ENCODE results near the gene ANKRD12. TPM values are rescaled to one million over a fixed set of nuclear protein-coding genes. Genes with fewer than 3 reads are reported as not detected.

The ANKRD12 gene
- total and polyA plus RNA-seq, 10 of the 15 experiments (the other 5 are each of a cell fraction or from before 2014, with no cell fraction given): 5.9 to 45.7 (median 20.2) TPM

- no peaks in the 10 kb centered on the region for H3K27me3 ChIP-seq (replicated peaks in 1 of 2; ENCODE audit: control insufficient read depth in 2 of 2, insufficient read depth in 2 of 2, low read length in 1 of 2)
- H3K4me2 ChIP-seq (ENCODE audit: control insufficient read depth, insufficient read depth): no peak overlapping the region
- intact Hi-C loops (cut with micrococcal nuclease; ENCODE audit: unreplicated experiment) (no loop called here), in situ Hi-C loops (cut with MboI) (no loop called here)
- ATAC-seq: no peak
- H3K9me3 ChIP-seq (replicated peaks; ENCODE audit: control insufficient read depth, insufficient read depth, low read length): no peaks in the 10 kb centered on the region; the same call in 2 of the 3 replicates
- RAD21 ChIA-PET (ENCODE audit: unreplicated experiment): interaction anchor here (1.1 to 1.7 kb wide), 5 partner anchors 8 to 54 kb away, joined by 3 to 8 read pairs (median 4); no protein-coding TSS in a partner anchor
- WGBS (ENCODE audit: insufficient coverage, insufficient replicate concordance, low lambda C conversion rate, missing lambda C conversion rate): 95% methylated on average over 3 of the region's 3 CpGs
- H3K27ac ChIP-seq (ENCODE audit: control insufficient read depth, insufficient read depth): no peak overlapping the region
- BruUV-seq (replicated peaks): no TSS peak
- DNase-seq (ENCODE audit: low read depth, low spot score): no peak
- FAIRE-seq: no peak
- H2AFZ ChIP-seq (ENCODE audit: control insufficient read depth, low read depth, low read length): no peak overlapping the region
- H4K20me1 ChIP-seq (ENCODE audit: control insufficient read depth, insufficient read depth): no peaks in the 10 kb centered on the region
- TF ChIP-seq NFYA (IDR thresholded peaks at IDR 0.05; ENCODE audit: borderline replicate concordance, low read depth, low read length): no peak
- TF ChIP-seq SRF (IDR thresholded peaks at IDR 0.05; ENCODE audit: low read depth in 2 of 2, low read length in 2 of 2): no peak
- TF ChIP-seq PKNOX1 (IDR thresholded peaks at IDR 0.05): no peak
- TF ChIP-seq RCOR1 (conservative IDR thresholded peaks at IDR 0.05; ENCODE audit: low read depth, low read length): no peak
- no peak for TF ChIP-seq PAX5 (IDR thresholded peaks at IDR 0.05; ENCODE audit: borderline replicate concordance, low read depth, low read length)
- POLR2A ChIA-PET: interaction anchor here (0.7 to 3.4 kb wide), 4 partner anchors 8 to 40 kb away, joined by 3 to 11 read pairs (median 6); no protein-coding TSS in a partner anchor
- no peaks in the 10 kb centered on the region for H3K4me1 ChIP-seq (ENCODE audit: control insufficient read depth, insufficient read depth, low read length)
- peaks cover 23% of the 10 kb centered on the region for H3K79me2 ChIP-seq (ENCODE audit: control insufficient read depth, insufficient read depth, low read length)
- no peak overlapping the region for H3K4me3 ChIP-seq
- CTCF ChIA-PET: interaction anchor here (0.7 to 2.6 kb wide), 6 partner anchors 9 to 53 kb away, joined by 3 to 7 read pairs (median 4); no protein-coding TSS in a partner anchor
- peaks cover 8 to 43% of the 10 kb centered on the region in 2 experiments for H3K36me3 ChIP-seq (ENCODE audit: control insufficient read depth in 2 of 2, insufficient read depth in 2 of 2, low read length in 1 of 2)
- SMC1A ChIA-PET (ENCODE audit: uncharacterized antibody, unreplicated experiment): interaction anchor here (0.7 to 4.1 kb wide), 12 partner anchors 9 to 391 kb away, joined by 3 to 18 read pairs (median 8); no protein-coding TSS in a partner anchor
- no peak overlapping the region for H3K9ac ChIP-seq (ENCODE audit: control insufficient read depth, insufficient read depth, low read length)
Observed at GRCh38 chr18:9126337-9126736, 10.2 kb upstream of the ANKRD12 start.

GRCh38 chr18:9130195-9130594 is 6.4 kb upstream of the ANKRD12 start:
- DNase-seq (ENCODE audit: low read depth, low spot score) (no peak), ATAC-seq (no peak), FAIRE-seq (no peak)
- intact Hi-C loops (cut with micrococcal nuclease; ENCODE audit: unreplicated experiment) (no loop called here), in situ Hi-C loops (cut with MboI) (no loop called here)
- Histone ChIP-seq H3K4me1 (ENCODE audit: control insufficient read depth, insufficient read depth, low read length) (no peaks in the 10 kb centered on the region), H4K20me1 (ENCODE audit: control insufficient read depth, insufficient read depth) (no peaks in the 10 kb centered on the region), H2AFZ (ENCODE audit: control insufficient read depth, low read depth, low read length) (no peak overlapping the region), H3K4me2 (ENCODE audit: control insufficient read depth, insufficient read depth) (no peak overlapping the region), H3K9me3 (replicated peaks; ENCODE audit: control insufficient read depth, insufficient read depth, low read length) (no peaks in the 10 kb centered on the region), H3K79me2 (ENCODE audit: control insufficient read depth, insufficient read depth, low read length) (peaks cover 5% of the 10 kb centered on the region), H3K27me3 (replicated peaks in 1 of 2; ENCODE audit: control insufficient read depth in 2 of 2, insufficient read depth in 2 of 2, low read length in 1 of 2) (no peaks in the 10 kb centered on the region), H3K4me3 (no peak overlapping the region), H3K36me3 (ENCODE audit: control insufficient read depth in 2 of 2, insufficient read depth in 2 of 2, low read length in 1 of 2) (peaks cover 6 to 44% of the 10 kb centered on the region in 2 experiments), H3K27ac (ENCODE audit: control insufficient read depth, insufficient read depth) (no peak overlapping the region), H3K9ac (ENCODE audit: control insufficient read depth, insufficient read depth, low read length) (no peak overlapping the region)
- ChIA-PET CTCF (interaction anchor here (1.2 kb wide), 1 partner anchor 56 kb away, joined by 4 read pairs; no protein-coding TSS in a partner anchor), POLR2A (interaction anchor here (0.6 kb wide), 1 partner anchor 52 kb away, joined by 9 read pairs; no protein-coding TSS in a partner anchor), RAD21 (ENCODE audit: unreplicated experiment) (no interaction called here), SMC1A (ENCODE audit: uncharacterized antibody, unreplicated experiment) (interaction anchor here (0.6 to 2.0 kb wide), 4 partner anchors 16 to 1337 kb away, joined by 3 to 5 read pairs (median 4); no protein-coding TSS in a partner anchor)
- BruUV-seq (replicated peaks): no TSS peak
- WGBS (ENCODE audit: insufficient coverage, insufficient replicate concordance, low lambda C conversion rate, missing lambda C conversion rate): 99% methylated on average over 4 of the region's 4 CpGs
- TF ChIP-seq IKZF1 (conservative IDR thresholded peaks at IDR 0.05) (no peak), ZBTB4 (CRISPR knock-in tag; IDR thresholded peaks at IDR 0.05) (no peak), LARP7 (IDR thresholded peaks at IDR 0.05) (no peak), ATF2 (IDR thresholded peaks at IDR 0.05; ENCODE audit: low read length) (no peak), SRF (IDR thresholded peaks at IDR 0.05; ENCODE audit: low read depth in 2 of 2, low read length in 2 of 2) (no peak), CHD1 (IDR thresholded peaks at IDR 0.05; ENCODE audit: low read depth, low read length) (no peak), ZSCAN29 (IDR thresholded peaks at IDR 0.05) (no peak), FOS (IDR thresholded peaks at IDR 0.05; ENCODE audit: borderline replicate concordance, extremely low read depth, insufficient read length) (no peak)

Measured in GM12878 (cell line).